IMR-90 (cell line): ENCODE data around the gene CRLF2. TPM values are rescaled to one million over a fixed set of nuclear protein-coding genes. Genes with fewer than 3 reads are reported as not detected.

ENCODE experiments used
- ATAC-seq: fragments of 200-7000 bp; cut with Tn5 transposase; 2 replicates; pipeline ENCODE4 v1.9.1; 2020; ENCODE audit warnings: low read depth, mild to moderate bottlenecking, moderate library complexity
- BruUV-seq: library from RNA; stranded (reverse); fragments of 400-500 nt; replicated peaks from 2 replicates; lab custom pipeline; 2021; lab: Mats Ljungman, UMichigan
- CTCF ChIA-PET: fragments of 300-600 bp; formaldehyde crosslinking; extraction: SDS; loops from one replicate; lab custom pipeline; 2021; ENCODE audit warnings: antibody characterized with exemption; lab: Yijun Ruan, JAX
- POLR2A ChIA-PET: fragments of 300-600 bp; sonication (Branson Sonifier 250); formaldehyde crosslinking; loops from one replicate; lab custom pipeline; 2022; ENCODE audit warnings: antibody characterized with exemption; ENCODE audit not compliant: unreplicated experiment; lab: Charles Lee
- DNase-seq: peaks from one replicate; pipeline ENCODE4 v3.0.0; 2013
- H2AFZ ChIP-seq: replicated peaks from 2 replicates; pipeline ENCODE3; 2013; ENCODE audit warnings: low read length, mild to moderate bottlenecking; ENCODE audit not compliant: poor library complexity
- H2AK5ac ChIP-seq: 2 replicates; pipeline ENCODE4 v1.6.1; 2013; ENCODE audit warnings: low read depth, low read length, inconsistent platforms
- H2AK9ac ChIP-seq: replicated peaks from 2 replicates; pipeline ENCODE3; 2013; ENCODE audit warnings: mild to moderate bottlenecking, low read depth, low read length, moderate library complexity; ENCODE audit not compliant: poor library complexity
- H2BK120ac ChIP-seq: 2 replicates; pipeline ENCODE4 v1.6.1; 2013; ENCODE audit warnings: low read depth, low read length, inconsistent platforms
- H2BK15ac ChIP-seq: 3 replicates; pipeline ENCODE4 v1.6.1; 2013; ENCODE audit warnings: low read depth, low read length, inconsistent platforms
- H2BK20ac ChIP-seq: 2 replicates; pipeline ENCODE4 v1.6.1; 2013; ENCODE audit warnings: low read depth, mild to moderate bottlenecking, inconsistent platforms, low read length, moderate library complexity
- H2BK5ac ChIP-seq: 2 replicates; pipeline ENCODE4 v1.6.1; 2013; ENCODE audit warnings: mild to moderate bottlenecking, low read depth, low read length, inconsistent platforms; ENCODE audit not compliant: poor library complexity, severe bottlenecking
- H3K14ac ChIP-seq: replicated peaks from 2 replicates; pipeline ENCODE4 v1.6.1; 2013; ENCODE audit warnings: low read depth, low read length, inconsistent platforms
- H3K18ac ChIP-seq: 2 replicates; pipeline ENCODE4 v1.6.1; 2013; ENCODE audit warnings: low read depth, low read length, control low read depth
- H3K23ac ChIP-seq: 2 replicates; pipeline ENCODE4 v1.6.1; 2013; ENCODE audit warnings: low read depth, low read length, inconsistent platforms
- H3K27ac ChIP-seq: 2 replicates; pipeline ENCODE4 v1.5.1; 2013; ENCODE audit warnings: mild to moderate bottlenecking, control low read depth, low read length; ENCODE audit not compliant: insufficient read depth
- H3K27me3 ChIP-seq: 2 replicates; pipeline ENCODE4 v1.6.1; 2013; ENCODE audit warnings: low read length; ENCODE audit not compliant: control insufficient read depth, insufficient read depth
- H3K36me3 ChIP-seq: 2 replicates; pipeline ENCODE4 v1.6.1; 2013; ENCODE audit warnings: low read length, mixed read lengths; ENCODE audit not compliant: control insufficient read depth, insufficient read depth
- H3K4ac ChIP-seq: 2 replicates; pipeline ENCODE4 v1.6.1; 2013; ENCODE audit warnings: low read depth, low read length, inconsistent platforms
- H3K4me1 ChIP-seq: 2 replicates; pipeline ENCODE4 v1.6.1; 2013; ENCODE audit warnings: low read length, mixed read lengths; ENCODE audit not compliant: control insufficient read depth, insufficient read depth
- H3K4me2 ChIP-seq: 2 replicates; pipeline ENCODE4 v1.6.1; 2013; ENCODE audit warnings: low read depth, mild to moderate bottlenecking, control low read depth, low read length, moderate library complexity
- H3K4me3 ChIP-seq: 2 replicates; pipeline ENCODE4 v1.5.1; 2013; ENCODE audit warnings: low read depth, mild to moderate bottlenecking, control low read depth, low read length, moderate library complexity; ENCODE audit not compliant: insufficient read depth
- H3K56ac ChIP-seq: 2 replicates; pipeline ENCODE4 v1.6.1; 2013; ENCODE audit warnings: low read length, inconsistent platforms; ENCODE audit not compliant: insufficient read depth; ENCODE audit errors: extremely low read depth
- H3K79me1 ChIP-seq, 2 experiments: 2 replicates each; pipeline ENCODE4 v1.6.1; 2013; ENCODE audit warnings: low read length in 2 of 2, inconsistent platforms in 1 of 2, low read depth in 1 of 2
- H3K9ac ChIP-seq: 2 replicates; pipeline ENCODE4 v1.6.1; 2013; ENCODE audit warnings: low read depth, low read length, control low read depth
- H3K9me1 ChIP-seq: 2 replicates; pipeline ENCODE4 v1.6.1; 2013; ENCODE audit warnings: low read length, inconsistent platforms; ENCODE audit not compliant: insufficient read depth
- H3K9me3 ChIP-seq: 2 replicates; pipeline ENCODE4 v1.6.1; 2013; ENCODE audit warnings: low read length; ENCODE audit not compliant: control insufficient read depth, insufficient read depth
- H4K20me1 ChIP-seq: 2 replicates; pipeline ENCODE4 v1.6.1; 2013; ENCODE audit warnings: low read length, inconsistent platforms; ENCODE audit not compliant: insufficient read depth
- H4K5ac ChIP-seq: 2 replicates; pipeline ENCODE4 v1.6.1; 2013; ENCODE audit warnings: mild to moderate bottlenecking, low read depth, low read length, control low read depth
- H4K8ac ChIP-seq, 2 experiments: 2 replicates each; pipeline ENCODE4 v1.6.1; 2013; ENCODE audit warnings: low read depth in 2 of 2, low read length in 2 of 2, control low read depth in 1 of 2, inconsistent platforms in 1 of 2
- H4K91ac ChIP-seq: 2 replicates; pipeline ENCODE4 v1.6.1; 2013; ENCODE audit warnings: low read depth, low read length, inconsistent platforms; ENCODE audit not compliant: insufficient read depth
- CEBPB ChIP-seq: IDR thresholded peaks from 2 replicates; pipeline ENCODE4 v1.6.1; 2012; ENCODE audit warnings: low read depth, low read length, improper control_type of control experiment
- FOS ChIP-seq: fragments of 150-350 bp; IDR thresholded peaks from 2 replicates; pipeline ENCODE4 v1.6.1; 2016; ENCODE audit warnings: low read depth, low read length
- MAFK ChIP-seq: IDR thresholded peaks from 2 replicates; pipeline ENCODE4 v1.6.1; 2012; ENCODE audit warnings: low read depth, low read length, improper control_type of control experiment
- NFE2L2 ChIP-seq: fragments of 150-350 bp; IDR thresholded peaks from 2 replicates; pipeline ENCODE4 v1.6.1; 2016; ENCODE audit warnings: low read depth, mild to moderate bottlenecking, low read length
- POLR2A ChIP-seq: IDR thresholded peaks from 2 replicates; pipeline ENCODE4 v1.6.1; 2012; ENCODE audit warnings: mild to moderate bottlenecking, low read depth, low read length
- RCOR1 ChIP-seq: IDR thresholded peaks from 2 replicates; pipeline ENCODE4 v1.6.1; 2012; ENCODE audit warnings: mild to moderate bottlenecking, low read length, improper control_type of control experiment; ENCODE audit not compliant: insufficient replicate concordance
- SMC3 ChIP-seq: fragments of 150-350 bp; IDR thresholded peaks from 2 replicates; pipeline ENCODE4 v1.6.1; 2016; ENCODE audit warnings: low read depth, mild to moderate bottlenecking, antibody characterized with exemption, low read length, moderate library complexity
- WGBS, 2 experiments: methylation state at CpG; one replicate each; pipeline versions ENCODE4 v1.1.5 to v1.1.7; 2013; ENCODE audit warnings: missing lambda C conversion rate in 2 of 2; ENCODE audit not compliant: insufficient read length in 1 of 2; ENCODE audit errors: extremely low coverage in 2 of 2; 5-methylcytosine and 5-hydroxymethylcytosine counted together
- dilution Hi-C: fragments of 300-500 bp; cut with HindIII; formaldehyde crosslinking; loops from one replicate; pipeline ENCODE4 v1.14.3; 2018; ENCODE audit warnings: low sequenced_read_pairs; ENCODE audit not compliant: unreplicated experiment
- in situ Hi-C: fragments of 300-500 bp; cut with MboI; formaldehyde crosslinking; loops from 3 replicates; pipeline ENCODE4 v1.14.3; 2019; ENCODE audit warnings: low sequenced_read_pairs, inconsistent platforms, mixed read lengths
- intact Hi-C: fragments of 100-400 bp; cut with micrococcal nuclease; formaldehyde crosslinking; loops from 2 replicates; pipeline ENCODE4 v1.10.0; 2022
- polyA plus RNA-seq, 3 experiments: library from polyadenylated mRNA; depleted of rRNA; stranded (reverse); fragments of >200 nt; gene quantifications; 2 replicates each; pipeline ENCODE4 v1.2.3, GENCODE V29; 2012; ENCODE audit warnings: low replicate concordance in 1 of 3
- total RNA-seq: library from RNA; depleted of rRNA; stranded (reverse); fragments of >200 nt; gene quantifications from 2 replicates; pipeline ENCODE4 v1.2.3, GENCODE V29; 2012
- TF ChIP-seq, protein P1 (sequence below): fragments of 150-350 bp; IDR thresholded peaks from 2 replicates; pipeline ENCODE4 v1.6.1; 2016; ENCODE audit warnings: low read depth, mild to moderate bottlenecking, low read length, moderate library complexity, borderline replicate concordance
- TF ChIP-seq, protein P2 (sequence below): conservative IDR thresholded peaks from 2 replicates; pipeline ENCODE4 v1.5.1; 2012; ENCODE audit warnings: mild to moderate bottlenecking, low read depth, low read length, improper control_type of control experiment

The CRLF2 gene
- total and polyA plus RNA-seq, 2 of the 4 experiments (the other 2 are of a cell fraction) = not detected

DNA sequence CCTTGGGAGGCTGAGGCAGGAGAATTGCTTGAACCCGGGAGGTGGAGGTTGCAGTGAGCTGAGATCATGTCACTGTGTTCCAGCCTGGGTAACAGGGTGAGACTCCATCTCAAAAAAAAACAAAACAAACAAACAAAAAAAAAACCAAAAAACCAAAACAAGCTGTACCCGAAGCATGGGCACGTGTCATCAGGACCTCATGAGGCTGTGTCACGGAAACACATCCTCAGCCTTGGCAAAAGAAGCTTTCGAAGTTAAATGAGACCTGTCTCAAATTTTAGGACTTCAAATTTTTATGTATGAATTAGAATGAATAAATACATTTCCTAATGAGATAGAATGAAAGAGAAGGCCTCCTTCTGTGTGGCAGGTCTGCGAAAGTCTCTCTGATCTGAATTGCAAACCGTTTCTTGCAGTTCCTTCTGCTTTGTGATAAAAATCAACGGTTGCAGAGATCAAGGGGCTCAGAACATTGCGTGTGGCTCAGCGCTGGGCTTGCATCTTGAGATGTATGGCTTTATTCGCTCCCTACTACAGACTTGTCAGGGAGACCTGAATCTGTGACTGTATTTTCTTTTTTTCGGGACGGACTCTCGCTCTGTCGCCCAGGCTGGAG, 19.5 kb upstream of the CRLF2 start:
- intact Hi-C loops (no loop called here), dilution Hi-C loops (no loop called here), in situ Hi-C loops (no loop called here)
- no peak overlapping the region for H2BK15ac ChIP-seq
- no peaks in the 10 kb centered on the region for H3K4me1 ChIP-seq
- H3K27me3 ChIP-seq = no peaks in the 10 kb centered on the region
- no peak overlapping the region for H2AK9ac ChIP-seq
- no peak overlapping the region for H3K23ac ChIP-seq
- no peak overlapping the region for H2BK20ac ChIP-seq
- ChIA-PET CTCF (no interaction called here), POLR2A (no interaction called here)
- H3K4me2 ChIP-seq = no peak overlapping the region
- ATAC-seq (no peak), DNase-seq (no peak)
- no peak for TF ChIP-seq POLR2A
- TF ChIP-seq MAFK = no peak
- TF ChIP-seq NFE2L2 = no peak
- TF ChIP-seq, protein P1, sequence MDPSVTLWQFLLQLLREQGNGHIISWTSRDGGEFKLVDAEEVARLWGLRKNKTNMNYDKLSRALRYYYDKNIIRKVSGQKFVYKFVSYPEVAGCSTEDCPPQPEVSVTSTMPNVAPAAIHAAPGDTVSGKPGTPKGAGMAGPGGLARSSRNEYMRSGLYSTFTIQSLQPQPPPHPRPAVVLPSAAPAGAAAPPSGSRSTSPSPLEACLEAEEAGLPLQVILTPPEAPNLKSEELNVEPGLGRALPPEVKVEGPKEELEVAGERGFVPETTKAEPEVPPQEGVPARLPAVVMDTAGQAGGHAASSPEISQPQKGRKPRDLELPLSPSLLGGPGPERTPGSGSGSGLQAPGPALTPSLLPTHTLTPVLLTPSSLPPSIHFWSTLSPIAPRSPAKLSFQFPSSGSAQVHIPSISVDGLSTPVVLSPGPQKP = no peak
- TF ChIP-seq SMC3 = no peak
- TF ChIP-seq CEBPB = no peak
- TF ChIP-seq RCOR1 = no peak
- TF ChIP-seq, protein P2, sequence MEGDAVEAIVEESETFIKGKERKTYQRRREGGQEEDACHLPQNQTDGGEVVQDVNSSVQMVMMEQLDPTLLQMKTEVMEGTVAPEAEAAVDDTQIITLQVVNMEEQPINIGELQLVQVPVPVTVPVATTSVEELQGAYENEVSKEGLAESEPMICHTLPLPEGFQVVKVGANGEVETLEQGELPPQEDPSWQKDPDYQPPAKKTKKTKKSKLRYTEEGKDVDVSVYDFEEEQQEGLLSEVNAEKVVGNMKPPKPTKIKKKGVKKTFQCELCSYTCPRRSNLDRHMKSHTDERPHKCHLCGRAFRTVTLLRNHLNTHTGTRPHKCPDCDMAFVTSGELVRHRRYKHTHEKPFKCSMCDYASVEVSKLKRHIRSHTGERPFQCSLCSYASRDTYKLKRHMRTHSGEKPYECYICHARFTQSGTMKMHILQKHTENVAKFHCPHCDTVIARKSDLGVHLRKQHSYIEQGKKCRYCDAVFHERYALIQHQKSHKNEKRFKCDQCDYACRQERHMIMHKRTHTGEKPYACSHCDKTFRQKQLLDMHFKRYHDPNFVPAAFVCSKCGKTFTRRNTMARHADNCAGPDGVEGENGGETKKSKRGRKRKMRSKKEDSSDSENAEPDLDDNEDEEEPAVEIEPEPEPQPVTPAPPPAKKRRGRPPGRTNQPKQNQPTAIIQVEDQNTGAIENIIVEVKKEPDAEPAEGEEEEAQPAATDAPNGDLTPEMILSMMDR = no peak
- TF ChIP-seq FOS = no peak
- no peaks in the 10 kb centered on the region for H3K9me1 ChIP-seq
- no peak overlapping the region for H3K18ac ChIP-seq
- no peak overlapping the region for H3K9ac ChIP-seq
- 34% methylated on average over 3 of the region's 15 CpGs; no CpG with 5 or more reads in 1 of the 2 experiments for WGBS, 2 experiments
- H2AK5ac ChIP-seq = no peak overlapping the region
- no peak overlapping the region for H3K27ac ChIP-seq
- H4K91ac ChIP-seq = no peak overlapping the region
- no peak overlapping the region for H2AFZ ChIP-seq
- no peaks in the 10 kb centered on the region for H3K79me1 ChIP-seq
- no peak overlapping the region for H2BK120ac ChIP-seq
- no peak overlapping the region for H4K8ac ChIP-seq
- H3K9me3 ChIP-seq = peaks cover 11% of the 10 kb centered on the region
- no peak overlapping the region for H3K56ac ChIP-seq
- H3K4me3 ChIP-seq = no peak overlapping the region
- no peak overlapping the region for H3K4ac ChIP-seq
- no peaks in the 10 kb centered on the region for H3K36me3 ChIP-seq
- H2BK5ac ChIP-seq = no peak overlapping the region
- no TSS peak for BruUV-seq
- no peak overlapping the region for H4K5ac ChIP-seq
- no peaks in the 10 kb centered on the region for H4K20me1 ChIP-seq
- H3K14ac ChIP-seq = no peak overlapping the region
